HS-5 (cell line): Measurements from ENCODE around the gene SDS.

ENCODE experiments used
- DNase-seq: peaks from one replicate; pipeline ENCODE4 v3.0.0-alpha.2; 2012; ENCODE audit warnings: low read depth

Gene SDS, protein sequence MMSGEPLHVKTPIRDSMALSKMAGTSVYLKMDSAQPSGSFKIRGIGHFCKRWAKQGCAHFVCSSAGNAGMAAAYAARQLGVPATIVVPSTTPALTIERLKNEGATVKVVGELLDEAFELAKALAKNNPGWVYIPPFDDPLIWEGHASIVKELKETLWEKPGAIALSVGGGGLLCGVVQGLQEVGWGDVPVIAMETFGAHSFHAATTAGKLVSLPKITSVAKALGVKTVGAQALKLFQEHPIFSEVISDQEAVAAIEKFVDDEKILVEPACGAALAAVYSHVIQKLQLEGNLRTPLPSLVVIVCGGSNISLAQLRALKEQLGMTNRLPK

DNA sequence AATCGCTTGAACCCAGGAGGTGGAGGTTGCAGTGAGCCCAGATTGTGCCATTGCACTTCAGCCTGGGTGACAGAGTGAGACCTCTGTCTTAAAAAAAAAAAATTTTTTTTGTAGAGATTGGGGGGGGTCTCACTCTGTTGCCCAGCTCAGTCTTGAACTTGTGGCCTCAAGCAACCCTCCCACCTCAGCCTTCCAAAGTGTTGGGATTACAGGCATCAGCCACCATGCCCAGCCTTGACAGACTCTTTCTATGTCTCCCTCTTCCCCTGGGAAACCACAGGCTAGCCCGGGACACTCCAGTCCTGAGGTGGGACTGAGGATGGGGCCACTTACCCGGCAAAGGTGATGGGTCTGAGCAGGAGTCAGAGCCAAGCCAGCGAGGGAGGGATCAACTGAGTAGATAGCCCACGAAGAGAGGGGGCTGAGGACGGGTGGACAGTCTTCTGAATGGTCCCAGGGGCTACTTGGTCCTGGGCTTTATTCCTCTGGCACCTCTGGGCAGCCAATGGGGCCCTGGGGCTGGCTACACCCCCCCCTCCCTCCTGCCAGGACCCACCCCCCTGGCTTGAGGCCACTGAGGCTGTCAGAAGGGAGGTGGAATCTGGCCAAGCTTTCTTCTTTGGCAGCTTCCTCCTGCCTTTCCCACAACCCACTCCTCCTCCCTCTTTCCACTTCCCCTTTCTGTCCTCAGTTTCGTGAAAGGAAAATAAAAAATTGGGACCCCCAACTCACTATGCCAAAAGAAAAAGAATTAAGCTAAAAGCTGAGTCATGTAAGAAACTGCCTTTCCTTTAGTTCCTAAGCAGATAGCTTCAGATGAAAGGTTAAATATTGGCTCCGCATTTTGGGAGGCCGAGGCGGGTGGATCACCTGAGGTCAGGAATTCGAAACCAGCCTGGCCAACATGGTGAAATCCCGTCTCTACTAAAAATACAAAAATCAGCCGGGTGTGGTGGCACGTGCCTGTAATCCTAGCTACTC lies at the start of gene SDS:
SDS (minus strand) TSS at position 453 of the 981 bp plus-strand sequence. CDS start 4,179 bp downstream, outside the sequence.
- DNase-seq: no peak

GRCh38 chr12:113453330-113453729 lies 49.6 kb upstream of the SDS start:
- DNase-seq: no peak

GRCh38 chr12:113452458-113452857 lies 48.8 kb upstream of the SDS start:
- DNase-seq: no peak

DNA sequence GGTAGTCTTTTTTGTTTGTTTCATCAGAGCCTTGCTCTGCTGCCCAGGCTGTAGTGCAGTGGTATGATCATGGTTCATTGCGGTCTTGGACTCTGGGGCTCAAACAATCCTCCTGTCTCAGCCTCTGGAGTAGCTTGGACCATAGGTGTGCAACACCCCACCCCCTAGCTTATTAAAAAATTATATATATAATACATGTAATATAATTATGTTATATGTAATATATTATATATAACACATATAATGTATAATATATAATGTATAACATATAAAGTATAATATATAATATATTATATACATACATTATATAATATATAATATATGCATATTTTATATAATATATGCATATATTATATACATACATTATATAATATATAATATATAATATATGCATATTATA lies 46.2 kb upstream of the SDS start:
- DNase-seq: no peak

GRCh38 chr12:113449299-113449698 lies 45.6 kb upstream of the SDS start:
- no peak for DNase-seq

- no peak for DNase-seq
Observed at GRCh38 chr12:113448873-113449272, 45.2 kb upstream of the SDS start.

- DNase-seq: no peak
Observed at GRCh38 chr12:113445544-113446171, 42.0 kb upstream of the SDS start.

DNA sequence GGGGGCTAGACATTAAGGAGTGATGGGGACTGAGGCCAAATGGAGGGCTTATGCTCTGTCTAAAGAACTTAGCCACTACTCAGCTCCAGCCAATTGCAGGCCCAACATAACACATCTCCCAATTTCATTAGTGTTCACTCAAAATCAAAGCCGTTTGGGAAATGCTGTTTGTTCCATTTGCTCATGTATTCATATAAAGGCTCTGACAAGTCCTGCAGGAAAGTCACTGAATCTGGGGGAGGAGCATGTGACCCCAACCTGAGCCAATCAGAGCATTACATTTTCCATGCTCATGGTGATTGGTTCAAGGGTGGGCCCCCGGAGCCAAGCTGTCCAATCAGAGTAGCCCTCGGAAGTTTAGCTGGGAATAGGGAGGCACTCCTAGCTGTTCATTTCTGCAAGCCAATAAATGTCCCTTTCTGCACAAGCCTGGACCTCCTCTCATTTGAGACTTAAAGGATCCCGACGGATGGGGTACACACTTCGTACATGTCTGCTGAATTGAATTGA lies 39.4 kb upstream of the SDS start:
- DNase-seq: no peak

DNA sequence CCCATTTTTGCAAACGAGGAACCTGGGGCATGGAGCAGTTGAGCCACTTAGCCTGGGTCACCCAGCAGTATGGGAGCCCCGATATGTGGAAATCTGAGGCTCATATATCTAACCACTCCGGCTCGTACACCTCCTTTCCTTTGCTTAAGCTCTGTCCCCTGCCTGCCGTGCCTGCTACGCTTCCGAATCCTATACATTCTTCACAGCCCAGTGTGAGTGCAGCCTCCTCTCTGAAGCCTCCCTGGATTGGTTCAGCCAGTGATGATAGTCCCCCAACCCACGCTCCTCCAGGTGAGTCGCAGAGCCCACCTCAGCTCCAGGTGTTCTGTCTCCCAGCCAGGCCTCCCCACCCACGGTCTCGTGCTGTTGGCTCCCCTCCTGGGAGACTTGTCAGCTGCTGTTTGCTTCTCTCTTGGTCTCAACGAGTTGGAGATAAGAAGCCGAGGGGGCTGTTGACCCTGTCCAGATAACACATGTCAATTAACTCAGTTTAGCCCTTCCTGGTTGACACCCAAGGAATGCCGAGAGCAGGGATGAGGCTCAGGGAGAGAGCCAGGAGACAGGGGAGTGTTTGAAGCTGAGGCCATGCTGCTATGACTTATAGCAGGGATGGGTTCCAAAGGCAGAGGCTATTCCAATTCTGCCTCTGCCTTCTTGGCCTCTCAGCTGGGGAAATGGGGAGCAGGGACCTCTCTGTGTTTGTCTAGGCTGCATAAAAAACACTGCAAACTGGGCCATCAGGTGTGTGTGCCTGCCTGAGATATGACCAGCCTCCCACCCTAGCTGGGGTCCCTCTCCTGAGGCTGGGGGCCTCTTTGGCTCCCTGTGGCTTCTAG lies 37.5 kb upstream of the SDS start:
- no peak for DNase-seq

DNA sequence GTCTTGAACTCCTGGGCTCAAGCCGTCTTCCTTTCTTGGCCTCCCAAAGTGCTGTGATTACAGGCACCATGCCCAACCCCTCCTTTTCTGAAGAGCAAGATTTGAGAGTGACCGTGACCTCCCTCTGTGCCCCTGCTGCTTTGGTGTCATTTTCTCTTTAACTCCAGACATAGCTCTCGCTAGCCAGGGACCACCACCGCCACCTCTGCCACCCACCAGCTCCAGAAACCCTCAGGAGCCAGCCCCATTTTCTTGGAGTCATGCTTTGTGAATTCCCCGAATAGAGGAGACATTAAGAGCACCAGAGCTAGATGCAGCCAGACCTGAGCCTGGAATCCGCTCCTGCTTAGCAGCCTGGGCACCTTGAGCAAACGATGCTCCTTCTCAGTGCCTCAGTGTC lies 36.6 kb upstream of the SDS start:
- DNase-seq: no peak

DNA sequence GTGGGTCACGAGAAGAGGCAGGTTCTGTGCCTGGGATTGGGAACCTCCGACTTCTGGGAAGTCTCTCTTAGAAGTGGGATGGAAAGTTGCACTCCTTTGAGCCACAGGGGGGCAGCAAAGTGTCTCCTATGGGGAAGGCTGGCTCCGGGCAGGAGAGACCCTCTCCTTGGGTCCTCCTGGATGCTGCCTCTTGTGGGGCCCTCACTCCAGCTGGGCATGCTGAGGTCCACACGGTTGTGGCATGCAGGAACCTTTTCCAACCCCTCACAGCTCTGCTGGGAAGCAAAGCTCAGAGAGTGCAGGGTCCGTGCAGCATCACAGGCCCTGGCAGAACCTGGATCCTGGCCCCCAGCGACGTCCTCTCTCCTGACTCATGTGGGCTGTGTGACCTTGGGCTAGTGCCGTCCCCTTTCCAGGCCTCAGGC lies 35.9 kb upstream of the SDS start:
- no peak for DNase-seq

DNA sequence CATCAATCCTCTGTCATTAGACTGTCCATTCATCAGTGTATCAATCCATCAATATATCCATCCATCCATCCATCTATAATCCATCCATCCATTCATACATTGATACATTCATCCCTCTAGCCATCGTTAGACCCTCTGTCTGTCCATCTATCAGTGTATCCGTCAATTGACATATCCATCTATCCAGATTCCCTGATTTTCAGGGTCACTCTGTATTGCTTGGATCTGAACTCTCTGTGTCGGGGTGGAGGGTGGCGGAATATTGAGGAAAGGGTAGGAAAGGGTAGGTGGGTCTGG lies 35.6 kb upstream of the SDS start:
- DNase-seq: no peak

DNA sequence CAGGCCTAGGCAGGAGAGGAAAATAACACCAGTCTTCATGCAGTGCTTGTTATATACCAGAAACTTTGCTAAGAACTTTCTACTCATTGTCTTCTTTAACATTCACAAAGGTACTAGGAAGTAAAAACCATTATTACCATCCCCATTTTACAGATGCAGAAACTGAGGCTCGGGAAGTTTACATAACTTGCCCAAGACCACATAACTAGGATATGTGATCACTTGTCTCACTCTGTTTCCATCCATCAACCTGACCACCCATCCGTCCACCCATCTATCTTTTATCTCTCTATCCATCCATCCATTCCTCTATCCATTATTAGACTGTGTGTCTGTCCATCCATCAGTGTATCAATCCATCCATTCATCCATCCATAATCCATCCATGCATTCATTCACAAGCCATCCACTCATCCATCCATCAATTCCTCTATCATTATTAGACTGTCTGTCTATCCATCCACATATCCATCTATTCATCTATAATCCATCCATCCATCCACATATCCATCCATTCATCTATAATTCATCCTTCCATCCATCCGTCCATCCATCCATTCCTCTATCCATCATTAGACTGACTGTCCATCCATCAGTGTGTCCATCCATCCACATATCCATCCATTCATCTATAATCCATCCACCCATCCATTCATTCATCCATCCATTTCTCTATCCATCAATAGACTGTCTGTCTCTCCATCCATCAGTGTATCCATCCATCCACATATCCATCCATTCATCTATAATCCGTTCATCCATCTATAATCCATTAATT lies 35.0 kb upstream of the SDS start:
- DNase-seq: no peak

DNA sequence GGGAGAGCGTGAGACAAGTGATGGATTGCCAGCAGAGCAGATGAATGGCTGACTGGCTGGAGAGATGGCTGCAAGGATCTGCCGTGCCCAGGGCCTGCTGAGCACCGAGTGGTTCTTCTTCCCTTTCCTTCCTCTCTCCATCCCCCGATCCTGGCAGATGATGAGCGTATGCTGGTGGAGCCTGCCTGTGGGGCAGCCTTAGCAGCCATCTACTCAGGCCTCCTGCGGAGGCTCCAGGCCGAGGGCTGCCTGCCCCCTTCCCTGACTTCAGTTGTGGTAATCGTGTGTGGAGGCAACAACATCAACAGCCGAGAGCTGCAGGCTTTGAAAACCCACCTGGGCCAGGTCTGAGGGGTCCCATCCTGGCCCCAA lies 34.0 kb upstream of the SDS start:
- no peak for DNase-seq

DNA sequence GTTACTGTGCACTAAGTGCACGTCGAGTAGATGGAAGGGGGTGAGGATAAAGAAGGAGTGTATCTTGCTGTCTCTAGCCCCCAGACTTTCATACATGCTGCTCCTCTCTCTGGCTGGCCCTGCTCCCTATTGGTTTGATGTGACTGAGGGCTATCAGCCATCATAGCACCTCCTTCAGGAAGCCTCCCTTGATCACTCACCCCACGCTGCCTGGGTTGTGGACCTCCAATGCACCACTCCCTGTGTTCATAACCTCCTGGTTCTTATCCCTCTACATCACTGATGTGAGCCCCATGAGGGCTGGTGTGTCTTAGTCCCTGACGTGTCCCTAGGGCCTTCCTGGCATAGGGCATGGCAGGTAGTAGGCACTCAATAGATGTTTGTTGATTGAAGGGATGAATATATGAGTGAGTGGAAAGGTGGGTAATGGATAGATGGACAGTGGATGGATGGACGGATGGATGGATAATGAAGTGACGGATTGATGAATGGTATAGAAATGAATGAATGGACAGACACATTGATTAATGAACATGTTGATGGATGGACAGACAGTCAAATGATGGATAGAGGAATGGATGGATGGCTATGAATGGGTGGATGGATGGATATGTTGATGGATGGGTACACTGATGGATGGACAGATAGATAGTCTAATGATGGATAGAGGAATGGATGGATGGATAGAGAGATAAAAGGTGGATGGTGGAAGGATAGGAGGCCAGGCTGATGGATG lies 33.5 kb upstream of the SDS start:
- DNase-seq: no peak

DNA sequence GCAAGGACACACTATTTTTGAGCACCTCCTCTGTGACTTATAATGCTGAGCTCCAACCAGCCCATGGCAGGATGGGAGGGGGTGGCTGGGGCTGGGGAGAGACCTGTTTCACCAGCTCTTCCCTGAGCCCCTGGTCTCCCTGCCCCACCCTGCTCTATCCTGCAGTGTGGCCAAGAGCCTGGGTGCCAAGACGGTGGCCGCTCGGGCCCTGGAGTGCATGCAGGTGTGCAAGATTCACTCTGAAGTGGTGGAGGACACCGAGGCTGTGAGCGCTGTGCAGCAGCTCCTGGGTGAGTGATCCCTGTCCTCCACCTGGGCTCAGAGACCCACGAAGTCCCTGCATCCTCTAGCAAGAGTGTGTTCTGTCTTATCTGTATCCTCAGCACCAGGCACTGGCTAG lies 32.9 kb upstream of the SDS start:
- no peak for DNase-seq

DNA sequence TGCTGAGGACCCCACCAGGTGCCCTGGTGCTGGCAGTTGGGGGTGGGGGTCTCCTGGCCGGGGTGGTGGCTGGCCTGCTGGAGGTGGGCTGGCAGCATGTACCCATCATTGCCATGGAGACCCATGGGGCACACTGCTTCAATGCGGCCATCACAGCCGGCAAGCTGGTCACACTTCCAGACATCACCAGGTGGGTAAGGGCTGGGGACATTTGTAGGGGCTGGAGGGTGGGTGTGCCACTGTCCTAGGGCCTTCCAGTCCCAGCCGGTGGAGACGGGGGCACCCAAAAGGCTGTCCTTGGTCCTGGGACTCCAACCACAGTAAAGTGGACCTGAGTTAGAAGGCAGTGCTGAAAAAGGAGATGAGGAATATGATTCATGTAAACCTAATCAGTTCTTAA lies 31.7 kb upstream of the SDS start:
- DNase-seq: no peak

GRCh38 chr12:113432986-113433385 lies 29.3 kb upstream of the SDS start:
- DNase-seq: no peak

DNA sequence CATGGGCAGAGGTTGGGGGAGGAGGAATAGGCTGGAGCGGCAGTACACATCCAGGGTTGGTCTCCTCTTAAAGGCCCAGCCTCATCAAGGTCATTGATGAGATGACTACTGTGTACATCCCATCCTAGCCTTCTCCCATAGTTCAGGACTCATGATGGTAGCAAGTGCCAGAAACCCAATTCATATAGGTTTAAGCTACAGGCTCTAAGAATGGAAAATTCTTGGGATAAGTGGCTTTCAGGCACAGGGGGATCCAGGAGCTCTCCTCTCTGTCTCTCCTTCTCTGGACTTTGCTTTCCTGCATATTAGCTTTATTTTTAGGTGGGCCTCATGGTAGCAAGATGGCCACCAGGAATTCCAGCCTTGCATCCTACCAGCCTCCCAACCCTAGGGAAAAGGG lies 24.8 kb upstream of the SDS start:
- DNase-seq: no peak

DNA sequence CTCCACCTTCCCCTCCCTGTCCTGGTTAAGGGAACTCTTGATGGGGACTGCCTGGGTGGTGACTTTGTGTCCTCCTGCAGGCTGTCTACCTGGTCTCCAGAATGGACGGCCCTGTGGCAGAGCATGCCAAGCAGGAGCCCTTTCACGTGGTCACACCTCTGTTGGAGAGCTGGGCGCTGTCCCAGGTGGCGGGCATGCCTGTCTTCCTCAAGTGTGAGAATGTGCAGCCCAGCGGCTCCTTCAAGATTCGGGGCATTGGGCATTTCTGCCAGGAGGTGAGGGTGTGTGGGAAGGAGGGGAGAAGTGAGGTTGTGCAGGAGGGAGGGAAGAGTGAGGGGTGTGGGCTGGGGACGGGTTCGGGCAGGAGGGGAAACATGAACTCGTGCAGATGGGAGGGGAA lies 24.2 kb upstream of the SDS start:
- DNase-seq: no peak
